Endothelial cell (in vitro differentiated cells): ENCODE measurements around the gene LYSMD4. TPM values are rescaled to one million over a fixed set of nuclear protein-coding genes. Genes with fewer than 3 reads are reported as not detected.
A peak's percentile ranks its signal among the peaks of the same experiment; 100 is the strongest.

Experiments used
- DNase-seq: peaks from one replicate; pipeline ENCODE4 v3.0.0; 2021; ENCODE audit warnings: low spot score
- H3K27ac Mint-ChIP-seq: one replicate; pipeline ENCODE4 v1.8.0; 2021; ENCODE audit warnings: mixed read lengths, inconsistent platforms; ENCODE audit not compliant: unreplicated experiment
- H3K27me3 Mint-ChIP-seq: one replicate; pipeline ENCODE4 v1.8.0; 2021; ENCODE audit warnings: mild to moderate bottlenecking, moderate library complexity, mixed read lengths, inconsistent platforms; ENCODE audit not compliant: unreplicated experiment
- H3K36me3 Mint-ChIP-seq: one replicate; pipeline ENCODE4 v1.8.0; 2021; ENCODE audit warnings: mild to moderate bottlenecking, low read depth, mixed read lengths, inconsistent platforms; ENCODE audit not compliant: unreplicated experiment
- H3K4me1 Mint-ChIP-seq: one replicate; pipeline ENCODE4 v1.8.0; 2021; ENCODE audit warnings: mild to moderate bottlenecking, mixed read lengths, inconsistent platforms; ENCODE audit not compliant: unreplicated experiment
- H3K4me3 Mint-ChIP-seq: one replicate; pipeline ENCODE4 v1.8.0; 2021; ENCODE audit warnings: mild to moderate bottlenecking, mixed read lengths, inconsistent platforms; ENCODE audit not compliant: unreplicated experiment
- H3K9me3 Mint-ChIP-seq: one replicate; pipeline ENCODE4 v1.8.0; 2021; ENCODE audit warnings: mixed read lengths, inconsistent platforms; ENCODE audit not compliant: unreplicated experiment
- total RNA-seq: library from RNA; stranded (reverse); fragmentation: NEBNext Ultra II Directional; extraction: Animal tissue kit (Norgen Biotek cat#: 25700); gene quantifications from one replicate; pipeline ENCODE4 v1.2.1, GENCODE V29; 2021; ENCODE audit not compliant: unreplicated experiment
- TF ChIP-seq, protein P1 (sequence below): fragments of 200-600 bp; sonication (generic); IDR thresholded peaks from one replicate; pipeline ENCODE4 v1.5.0; 2021; ENCODE audit warnings: antibody characterized with exemption; ENCODE audit not compliant: unreplicated experiment

The LYSMD4 gene
- total RNA-seq, 1 donor from 2014 or later: 13.1 TPM

GRCh38 chr15:99709243-99709986 lies 23.8 kb downstream of the LYSMD4 start:
- TF ChIP-seq, protein P1, sequence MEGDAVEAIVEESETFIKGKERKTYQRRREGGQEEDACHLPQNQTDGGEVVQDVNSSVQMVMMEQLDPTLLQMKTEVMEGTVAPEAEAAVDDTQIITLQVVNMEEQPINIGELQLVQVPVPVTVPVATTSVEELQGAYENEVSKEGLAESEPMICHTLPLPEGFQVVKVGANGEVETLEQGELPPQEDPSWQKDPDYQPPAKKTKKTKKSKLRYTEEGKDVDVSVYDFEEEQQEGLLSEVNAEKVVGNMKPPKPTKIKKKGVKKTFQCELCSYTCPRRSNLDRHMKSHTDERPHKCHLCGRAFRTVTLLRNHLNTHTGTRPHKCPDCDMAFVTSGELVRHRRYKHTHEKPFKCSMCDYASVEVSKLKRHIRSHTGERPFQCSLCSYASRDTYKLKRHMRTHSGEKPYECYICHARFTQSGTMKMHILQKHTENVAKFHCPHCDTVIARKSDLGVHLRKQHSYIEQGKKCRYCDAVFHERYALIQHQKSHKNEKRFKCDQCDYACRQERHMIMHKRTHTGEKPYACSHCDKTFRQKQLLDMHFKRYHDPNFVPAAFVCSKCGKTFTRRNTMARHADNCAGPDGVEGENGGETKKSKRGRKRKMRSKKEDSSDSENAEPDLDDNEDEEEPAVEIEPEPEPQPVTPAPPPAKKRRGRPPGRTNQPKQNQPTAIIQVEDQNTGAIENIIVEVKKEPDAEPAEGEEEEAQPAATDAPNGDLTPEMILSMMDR: no peak
- peak overlapping the region; percentile 11 for H3K27ac Mint-ChIP-seq
- H3K36me3 Mint-ChIP-seq: peaks cover 17% of the 10 kb centered on the region
- no peak for DNase-seq
- H3K4me1 Mint-ChIP-seq: peaks cover 28% of the 10 kb centered on the region
- no peak overlapping the region for H3K4me3 Mint-ChIP-seq
- H3K9me3 Mint-ChIP-seq: no peaks in the 10 kb centered on the region
- H3K27me3 Mint-ChIP-seq: peaks cover 2% of the 10 kb centered on the region

GRCh38 chr15:99708563-99708962 lies 24.7 kb downstream of the LYSMD4 start:
- no peaks in the 10 kb centered on the region for H3K9me3 Mint-ChIP-seq
- H3K4me1 Mint-ChIP-seq: peaks cover 28% of the 10 kb centered on the region
- H3K27me3 Mint-ChIP-seq: peaks cover 2% of the 10 kb centered on the region
- H3K36me3 Mint-ChIP-seq: peaks cover 17% of the 10 kb centered on the region
- TF ChIP-seq, protein P1: no peak
- no peak overlapping the region for H3K4me3 Mint-ChIP-seq
- DNase-seq: no peak
- H3K27ac Mint-ChIP-seq: no peak overlapping the region

- Mint-ChIP-seq H3K4me3 (no peak overlapping the region), H3K36me3 (peaks cover 17% of the 10 kb centered on the region), H3K9me3 (no peaks in the 10 kb centered on the region), H3K27me3 (peaks cover 2% of the 10 kb centered on the region), H3K27ac (no peak overlapping the region), H3K4me1 (peaks cover 31% of the 10 kb centered on the region)
- DNase-seq: no peak
- TF ChIP-seq, protein P1: no peak
These were observed 25.6 kb downstream of the LYSMD4 start for GRCh38 chr15:99707473-99708270.

DNA sequence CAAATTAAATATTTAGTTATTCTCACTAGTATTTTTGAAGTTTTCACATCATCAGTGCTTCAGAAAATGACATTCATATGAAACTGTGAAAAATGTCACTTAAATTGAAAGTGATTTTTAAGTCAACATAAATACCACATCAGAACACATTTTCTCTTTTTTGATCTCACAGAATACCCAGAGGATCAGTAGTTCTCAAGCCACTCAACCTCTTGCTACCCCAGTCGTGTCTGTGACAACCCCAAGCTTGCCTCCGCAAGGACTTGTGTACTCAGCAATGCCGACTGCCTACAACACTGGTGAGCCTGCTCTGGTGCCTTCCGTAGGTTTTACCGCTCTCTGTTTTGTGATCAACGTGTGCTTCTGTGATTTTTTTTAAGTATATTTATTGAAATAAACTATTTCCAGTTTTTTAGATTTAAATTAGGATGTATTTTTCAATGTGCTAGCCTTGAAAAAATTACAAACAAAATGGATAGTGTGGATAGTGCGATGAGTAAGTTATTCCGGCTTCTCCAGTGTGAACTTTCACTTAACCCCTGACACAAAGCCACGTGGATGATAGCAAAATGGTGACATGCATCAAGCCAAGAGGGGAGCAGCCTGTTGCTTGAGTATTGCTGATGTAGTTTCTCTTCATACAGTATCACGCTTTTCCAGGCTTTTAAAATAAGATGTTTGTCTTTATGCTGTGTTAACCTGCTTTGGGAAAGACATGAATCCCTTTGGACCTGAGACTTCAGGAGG lies 26.5 kb downstream of the LYSMD4 start:
- H3K4me1 Mint-ChIP-seq: peaks cover 22% of the 10 kb centered on the region
- TF ChIP-seq, protein P1: no peak
- H3K27ac Mint-ChIP-seq: no peak overlapping the region
- no peak overlapping the region for H3K4me3 Mint-ChIP-seq
- peaks cover 2% of the 10 kb centered on the region for H3K27me3 Mint-ChIP-seq
- DNase-seq: no peak
- H3K9me3 Mint-ChIP-seq: no peaks in the 10 kb centered on the region
- H3K36me3 Mint-ChIP-seq: peaks cover 12% of the 10 kb centered on the region
